ENCODE results near the gene POLR1G.

- TF ChIP-seq EZH2 (IDR thresholded peaks at IDR 0.05; ENCODE audit: borderline replicate concordance, low read depth, low read length, severe bottlenecking) (no peak), CTCF (IDR thresholded peaks at IDR 0.05; ENCODE audit: extremely low read depth in 1 of 2, insufficient read depth in 1 of 2, low read depth in 1 of 2, low read length in 2 of 2) (no peak), POLR2A (IDR thresholded peaks at IDR 0.05; ENCODE audit: low read depth, low read length) (peak; percentile 44), JUN (IDR thresholded peaks at IDR 0.05; ENCODE audit: borderline replicate concordance, insufficient read depth, insufficient read length, low read depth) (peak; percentile 67)
Observed at GRCh38 chr19:45443462-45444317, 37.2 kb downstream of the POLR1G start.
